OCI-LY7 (cell line): Measurements from ENCODE around the gene ANKFY1. TPM values are rescaled to one million over a fixed set of nuclear protein-coding genes. Genes with fewer than 3 reads are reported as not detected.

Experiments
- BruUV-seq: library from RNA; stranded (reverse); fragments of 400-500 nt; replicated peaks from 2 replicates; lab custom pipeline; 2021; lab: Mats Ljungman, UMichigan
- CTCF ChIA-PET: fragments of 300-600 bp; sonication (Branson Sonifier 250); formaldehyde crosslinking; loops from one replicate; lab custom pipeline; 2022; ENCODE audit warnings: antibody characterized with exemption; ENCODE audit not compliant: unreplicated experiment; lab: Charles Lee
- POLR2A ChIA-PET: fragments of 300-600 bp; sonication (Branson Sonifier 250); formaldehyde crosslinking; loops from one replicate; lab custom pipeline; 2022; ENCODE audit warnings: antibody characterized with exemption; lab: Charles Lee
- DNase-seq: peaks from one replicate; pipeline ENCODE4 v3.0.0-alpha.2; 2015; ENCODE audit warnings: low spot score
- H2AFZ ChIP-seq: fragments of 200-600 bp; sonication (generic), shearing (Covaris generic); 2 replicates; pipeline ENCODE4 v1.6.1; 2014; ENCODE audit warnings: mild to moderate bottlenecking, antibody characterized with exemption, low read length, moderate library complexity
- H3K27ac ChIP-seq: fragments of 200-600 bp; sonication (generic); 2 replicates; pipeline ENCODE4 v1.5.1; 2014; ENCODE audit warnings: mixed run types, low read depth, mild to moderate bottlenecking, moderate library complexity, low read length, inconsistent platforms; ENCODE audit not compliant: poor library complexity, severe bottlenecking
- H3K36me3 ChIP-seq: fragments of 200-600 bp; sonication (generic); 2 replicates; pipeline ENCODE4 v1.6.1; 2014; ENCODE audit warnings: mild to moderate bottlenecking, antibody characterized with exemption, low read length, moderate library complexity, mixed read lengths; ENCODE audit not compliant: insufficient read depth
- H3K4me1 ChIP-seq: fragments of 200-600 bp; sonication (generic); 2 replicates; pipeline ENCODE4 v1.5.1; 2014; ENCODE audit warnings: mild to moderate bottlenecking, low read length; ENCODE audit not compliant: insufficient read depth, poor library complexity, severe bottlenecking
- H3K4me2 ChIP-seq: fragments of 200-600 bp; sonication (generic); 2 replicates; pipeline ENCODE4 v1.6.1; 2014; ENCODE audit warnings: mild to moderate bottlenecking, low read length
- H3K4me3 ChIP-seq: fragments of 200-600 bp; sonication (generic); 2 replicates; pipeline ENCODE4 v1.5.1; 2014; ENCODE audit warnings: mild to moderate bottlenecking, low read depth, low read length; ENCODE audit not compliant: poor library complexity, severe bottlenecking
- H3K79me2 ChIP-seq: fragments of 200-600 bp; sonication (generic); 2 replicates; pipeline ENCODE4 v1.6.1; 2016; ENCODE audit warnings: low read depth, mild to moderate bottlenecking, low read length, moderate library complexity, mixed read lengths; ENCODE audit not compliant: insufficient read depth
- H3K9me2 ChIP-seq: fragments of 200-600 bp; sonication (generic); 2 replicates; pipeline ENCODE4 v1.6.1; 2016; ENCODE audit warnings: mild to moderate bottlenecking, low read length, mixed read lengths; ENCODE audit not compliant: insufficient read depth
- H3K9me3 ChIP-seq: fragments of 200-600 bp; sonication (generic); 2 replicates; pipeline ENCODE4 v1.6.1; 2014; ENCODE audit warnings: mild to moderate bottlenecking, mixed run types, low read length, mixed read lengths
- H4K20me1 ChIP-seq: fragments of 200-600 bp; sonication (generic); 2 replicates; pipeline ENCODE4 v1.6.1; 2014; ENCODE audit warnings: mild to moderate bottlenecking, antibody characterized with exemption, low read length, moderate library complexity, mixed read lengths; ENCODE audit not compliant: insufficient read depth
- CTCF ChIP-seq: fragments of 200-600 bp; sonication (generic); conservative IDR thresholded peaks from 2 replicates; pipeline ENCODE4 v1.5.1; 2014; ENCODE audit warnings: mild to moderate bottlenecking, antibody characterized with exemption, low read length, moderate library complexity, mixed read lengths
- EZH2phosphoT487 ChIP-seq: fragments of 200-600 bp; sonication (generic); IDR thresholded peaks from 2 replicates; pipeline ENCODE4 v1.6.1; 2018; ENCODE audit warnings: low read depth, borderline replicate concordance, mild to moderate bottlenecking, mixed run types, antibody characterized with exemption, low read length, moderate library complexity, mixed read lengths
- intact Hi-C: fragments of 100-400 bp; cut with micrococcal nuclease; formaldehyde crosslinking; loops from one replicate; pipeline ENCODE4 v1.10.0; 2022; ENCODE audit not compliant: unreplicated experiment
- total RNA-seq, 2 experiments: library from RNA; depleted of rRNA in 1 of 2; stranded (reverse); fragments of >200 nt in 1 of 2; shearing (Covaris generic) in 1 of 2; gene quantifications; 2 replicates each; pipeline ENCODE4 v1.2.3, GENCODE V29; 2014 to 2022

The ANKFY1 gene
- total RNA-seq, 2 experiments from 2014 or later, result 25.9 to 56.7 TPM

- no TSS peak for BruUV-seq
- ChIA-PET CTCF (no interaction called here), POLR2A (interaction anchor here (0.6 kb wide), 1 partner anchor 154 kb away, joined by 3 read pairs; no protein-coding TSS in a partner anchor)
- Histone ChIP-seq H3K79me2 (no peaks in the 10 kb centered on the region), H4K20me1 (no peaks in the 10 kb centered on the region), H3K4me3 (no peak overlapping the region), H3K36me3 (peaks cover 80% of the 10 kb centered on the region), H3K4me1 (no peaks in the 10 kb centered on the region), H3K9me3 (no peaks in the 10 kb centered on the region), H3K27ac (no peak overlapping the region), H3K9me2 (no peaks in the 10 kb centered on the region), H2AFZ (no peak overlapping the region), H3K4me2 (no peak overlapping the region)
- TF ChIP-seq CTCF (no peak), EZH2phosphoT487 (no peak)
- no peak for DNase-seq
- intact Hi-C loops, result no loop called here
Observed at GRCh38 chr17:4204710-4205173, 59.0 kb downstream of the ANKFY1 start.

GRCh38 chr17:4204190-4204589 is 59.6 kb downstream of the ANKFY1 start:
- Histone ChIP-seq H3K4me3 (no peak overlapping the region), H2AFZ (no peak overlapping the region), H3K9me2 (no peaks in the 10 kb centered on the region), H3K79me2 (no peaks in the 10 kb centered on the region), H3K4me1 (no peaks in the 10 kb centered on the region), H3K9me3 (no peaks in the 10 kb centered on the region), H3K27ac (no peak overlapping the region), H3K36me3 (peaks cover 80% of the 10 kb centered on the region), H4K20me1 (no peaks in the 10 kb centered on the region), H3K4me2 (no peak overlapping the region)
- ChIA-PET POLR2A (no interaction called here), CTCF (no interaction called here)
- TF ChIP-seq CTCF (no peak), EZH2phosphoT487 (no peak)
- intact Hi-C loops, result no loop called here
- BruUV-seq, result no TSS peak
- DNase-seq, result no peak

GRCh38 chr17:4201226-4201625 is 62.6 kb downstream of the ANKFY1 start:
- no peak overlapping the region for H2AFZ ChIP-seq
- H3K79me2 ChIP-seq, result no peaks in the 10 kb centered on the region
- no peaks in the 10 kb centered on the region for H3K9me2 ChIP-seq
- no peak for DNase-seq
- no peak overlapping the region for H3K4me3 ChIP-seq
- no TSS peak for BruUV-seq
- intact Hi-C loops, result no loop called here
- ChIA-PET POLR2A (no interaction called here), CTCF (interaction anchor here (0.9 kb wide), 1 partner anchor 202 kb away, joined by 3 read pairs; no protein-coding TSS in a partner anchor)
- H3K9me3 ChIP-seq, result no peaks in the 10 kb centered on the region
- H3K36me3 ChIP-seq, result peaks cover 75% of the 10 kb centered on the region
- no peak for TF ChIP-seq CTCF
- TF ChIP-seq EZH2phosphoT487, result no peak
- no peaks in the 10 kb centered on the region for H3K4me1 ChIP-seq
- no peaks in the 10 kb centered on the region for H4K20me1 ChIP-seq
- no peak overlapping the region for H3K4me2 ChIP-seq
- H3K27ac ChIP-seq, result no peak overlapping the region
